GM23338 (cell line): Measurements from ENCODE around the gene CD47.

ENCODE experiments used
- EZH2 ChIP-seq: fragments of 200-600 bp; sonication (generic); IDR thresholded peaks from one replicate; pipeline ENCODE4 v1.8.0; 2017; ENCODE audit warnings: antibody characterized with exemption, mild to moderate bottlenecking, low read depth; ENCODE audit not compliant: unreplicated experiment
- POLR2AphosphoS5 ChIP-seq: IDR thresholded peaks from 2 replicates; pipeline ENCODE4 v1.6.1; 2016; ENCODE audit warnings: antibody characterized with exemption, low read depth
- ZNF331 ChIP-seq: fragments of 250-450 bp; sonication (Bioruptor Pico); IDR thresholded peaks from 2 replicates; pipeline ENCODE4 v1.5.0; 2020; ENCODE audit warnings: low read depth, mild to moderate bottlenecking, moderate library complexity
- TF ChIP-seq, protein P1 (sequence below), 2 experiments: fragments of 200-600 bp in 1 of 2; sonication (generic) in 1 of 2; conservative IDR thresholded peaks; 2 replicates each; pipeline versions ENCODE4 v1.5.1 to v1.6.1; 2016 to 2017; ENCODE audit warnings: antibody characterized with exemption in 2 of 2, low read depth in 2 of 2, mild to moderate bottlenecking in 2 of 2, moderate library complexity in 1 of 2
- TF ChIP-seq, protein P2 (sequence below): IDR thresholded peaks from one replicate; pipeline ENCODE4 v1.6.1; 2018; ENCODE audit warnings: antibody characterized with exemption; ENCODE audit not compliant: unreplicated experiment

DNA sequence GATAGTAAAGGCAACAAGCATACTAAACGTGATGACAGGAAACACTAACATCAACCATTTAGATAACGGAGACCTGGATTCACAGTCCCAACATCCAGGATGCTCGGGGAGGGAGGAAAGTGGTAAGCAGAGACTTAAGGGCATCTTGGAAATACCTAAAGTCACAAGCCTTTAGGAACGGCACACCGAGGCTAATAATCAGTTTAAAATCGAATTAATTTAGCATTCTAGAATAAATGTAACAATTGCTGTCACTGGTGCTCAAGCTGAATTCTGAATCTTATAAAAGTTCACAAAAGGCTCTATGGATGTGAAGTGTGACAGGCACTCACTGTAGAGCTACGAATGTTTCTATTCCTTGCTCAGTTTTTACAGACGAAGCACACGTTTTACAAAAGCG lies 1.3 kb downstream of the CD47 start:
- no peak for TF ChIP-seq POLR2AphosphoS5
- TF ChIP-seq, protein P1, sequence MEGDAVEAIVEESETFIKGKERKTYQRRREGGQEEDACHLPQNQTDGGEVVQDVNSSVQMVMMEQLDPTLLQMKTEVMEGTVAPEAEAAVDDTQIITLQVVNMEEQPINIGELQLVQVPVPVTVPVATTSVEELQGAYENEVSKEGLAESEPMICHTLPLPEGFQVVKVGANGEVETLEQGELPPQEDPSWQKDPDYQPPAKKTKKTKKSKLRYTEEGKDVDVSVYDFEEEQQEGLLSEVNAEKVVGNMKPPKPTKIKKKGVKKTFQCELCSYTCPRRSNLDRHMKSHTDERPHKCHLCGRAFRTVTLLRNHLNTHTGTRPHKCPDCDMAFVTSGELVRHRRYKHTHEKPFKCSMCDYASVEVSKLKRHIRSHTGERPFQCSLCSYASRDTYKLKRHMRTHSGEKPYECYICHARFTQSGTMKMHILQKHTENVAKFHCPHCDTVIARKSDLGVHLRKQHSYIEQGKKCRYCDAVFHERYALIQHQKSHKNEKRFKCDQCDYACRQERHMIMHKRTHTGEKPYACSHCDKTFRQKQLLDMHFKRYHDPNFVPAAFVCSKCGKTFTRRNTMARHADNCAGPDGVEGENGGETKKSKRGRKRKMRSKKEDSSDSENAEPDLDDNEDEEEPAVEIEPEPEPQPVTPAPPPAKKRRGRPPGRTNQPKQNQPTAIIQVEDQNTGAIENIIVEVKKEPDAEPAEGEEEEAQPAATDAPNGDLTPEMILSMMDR (conservative IDR thresholded peaks at IDR 0.05; ENCODE audit: low read depth in 2 of 2) = no peak
- TF ChIP-seq EZH2 = no peak
- TF ChIP-seq, protein P2, sequence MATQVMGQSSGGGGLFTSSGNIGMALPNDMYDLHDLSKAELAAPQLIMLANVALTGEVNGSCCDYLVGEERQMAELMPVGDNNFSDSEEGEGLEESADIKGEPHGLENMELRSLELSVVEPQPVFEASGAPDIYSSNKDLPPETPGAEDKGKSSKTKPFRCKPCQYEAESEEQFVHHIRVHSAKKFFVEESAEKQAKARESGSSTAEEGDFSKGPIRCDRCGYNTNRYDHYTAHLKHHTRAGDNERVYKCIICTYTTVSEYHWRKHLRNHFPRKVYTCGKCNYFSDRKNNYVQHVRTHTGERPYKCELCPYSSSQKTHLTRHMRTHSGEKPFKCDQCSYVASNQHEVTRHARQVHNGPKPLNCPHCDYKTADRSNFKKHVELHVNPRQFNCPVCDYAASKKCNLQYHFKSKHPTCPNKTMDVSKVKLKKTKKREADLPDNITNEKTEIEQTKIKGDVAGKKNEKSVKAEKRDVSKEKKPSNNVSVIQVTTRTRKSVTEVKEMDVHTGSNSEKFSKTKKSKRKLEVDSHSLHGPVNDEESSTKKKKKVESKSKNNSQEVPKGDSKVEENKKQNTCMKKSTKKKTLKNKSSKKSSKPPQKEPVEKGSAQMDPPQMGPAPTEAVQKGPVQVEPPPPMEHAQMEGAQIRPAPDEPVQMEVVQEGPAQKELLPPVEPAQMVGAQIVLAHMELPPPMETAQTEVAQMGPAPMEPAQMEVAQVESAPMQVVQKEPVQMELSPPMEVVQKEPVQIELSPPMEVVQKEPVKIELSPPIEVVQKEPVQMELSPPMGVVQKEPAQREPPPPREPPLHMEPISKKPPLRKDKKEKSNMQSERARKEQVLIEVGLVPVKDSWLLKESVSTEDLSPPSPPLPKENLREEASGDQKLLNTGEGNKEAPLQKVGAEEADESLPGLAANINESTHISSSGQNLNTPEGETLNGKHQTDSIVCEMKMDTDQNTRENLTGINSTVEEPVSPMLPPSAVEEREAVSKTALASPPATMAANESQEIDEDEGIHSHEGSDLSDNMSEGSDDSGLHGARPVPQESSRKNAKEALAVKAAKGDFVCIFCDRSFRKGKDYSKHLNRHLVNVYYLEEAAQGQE = no peak
- no peak for TF ChIP-seq ZNF331 (CRISPR knock-in tag)
